ENCODE results near the gene ZNF532.

The ZNF532 gene

GRCh38 chr18:59006461-59007067, 141.9 kb downstream of the ZNF532 start:
- no peak for TF ChIP-seq CTCF (IDR thresholded peaks at IDR 0.05; ENCODE audit: low read depth, low read length)
- no peak overlapping the region for H3K4me3 ChIP-seq (ENCODE audit: low read depth, low read length)

GRCh38 chr18:59008302-59008974, 143.8 kb downstream of the ZNF532 start:
- H3K4me3 ChIP-seq (ENCODE audit: low read depth, low read length) = no peak overlapping the region
- no peak for TF ChIP-seq CTCF (IDR thresholded peaks at IDR 0.05; ENCODE audit: low read depth, low read length)

- no peak for TF ChIP-seq CTCF (IDR thresholded peaks at IDR 0.05; ENCODE audit: low read depth, low read length)
- H3K4me3 ChIP-seq (ENCODE audit: low read depth, low read length) = no peak overlapping the region
Measured at GRCh38 chr18:59009846-59010245, 145.2 kb downstream of the ZNF532 start.

- no peak for TF ChIP-seq CTCF (IDR thresholded peaks at IDR 0.05; ENCODE audit: low read depth, low read length)
- no peak overlapping the region for H3K4me3 ChIP-seq (ENCODE audit: low read depth, low read length)
Measured at GRCh38 chr18:59011289-59011688, 146.6 kb downstream of the ZNF532 start.

- no peak for TF ChIP-seq CTCF (IDR thresholded peaks at IDR 0.05; ENCODE audit: low read depth, low read length)
- H3K4me3 ChIP-seq (ENCODE audit: low read depth, low read length) = no peak overlapping the region
Measured at GRCh38 chr18:59011786-59012185, 147.1 kb downstream of the ZNF532 start.

- TF ChIP-seq CTCF (IDR thresholded peaks at IDR 0.05; ENCODE audit: low read depth, low read length) = no peak
- no peak overlapping the region for H3K4me3 ChIP-seq (ENCODE audit: low read depth, low read length)
Measured at GRCh38 chr18:59012815-59013705, 148.4 kb downstream of the ZNF532 start.

GRCh38 chr18:59013744-59014143, 149.1 kb downstream of the ZNF532 start:
- no peak overlapping the region for H3K4me3 ChIP-seq (ENCODE audit: low read depth, low read length)
- TF ChIP-seq CTCF (IDR thresholded peaks at IDR 0.05; ENCODE audit: low read depth, low read length) = no peak
